Glutamatergic neuron (in vitro differentiated cells): ENCODE results near the gene LYVE1. TPM values are rescaled to one million over a fixed set of nuclear protein-coding genes. Genes with fewer than 3 reads are reported as not detected.

ENCODE experiments used
- DNase-seq: peaks from one replicate; pipeline ENCODE4 v3.0.0; 2022
- H3K27ac Mint-ChIP-seq: one replicate; pipeline ENCODE4 v1.8.0; 2020; ENCODE audit warnings: mild to moderate bottlenecking, mixed read lengths, inconsistent platforms; ENCODE audit not compliant: unreplicated experiment
- H3K27me3 Mint-ChIP-seq: one replicate; pipeline ENCODE4 v1.8.0; 2020; ENCODE audit warnings: mild to moderate bottlenecking, moderate library complexity, mixed read lengths, inconsistent platforms; ENCODE audit not compliant: unreplicated experiment
- H3K36me3 Mint-ChIP-seq: one replicate; pipeline ENCODE4 v1.8.0; 2020; ENCODE audit warnings: mild to moderate bottlenecking, mixed read lengths, inconsistent platforms; ENCODE audit not compliant: unreplicated experiment
- H3K4me1 Mint-ChIP-seq: one replicate; pipeline ENCODE4 v1.8.0; 2020; ENCODE audit warnings: mild to moderate bottlenecking, low read depth, mixed read lengths, inconsistent platforms; ENCODE audit not compliant: unreplicated experiment
- H3K4me3 Mint-ChIP-seq: one replicate; pipeline ENCODE4 v1.8.0; 2020; ENCODE audit warnings: mild to moderate bottlenecking, mixed read lengths, inconsistent platforms; ENCODE audit not compliant: unreplicated experiment
- H3K9me3 Mint-ChIP-seq: one replicate; pipeline ENCODE4 v1.8.0; 2020; ENCODE audit warnings: mild to moderate bottlenecking, moderate library complexity, mixed read lengths, inconsistent platforms; ENCODE audit not compliant: unreplicated experiment
- CTCF ChIP-seq: fragments of 200-600 bp; sonication (generic); IDR thresholded peaks from one replicate; pipeline ENCODE4 v1.5.0; 2021; ENCODE audit not compliant: partially characterized antibody, unreplicated experiment
- total RNA-seq: library from RNA; stranded (reverse); fragmentation: NEBNext Ultra II Directional; extraction: Animal tissue kit (Norgen Biotek cat#: 25700); gene quantifications from one replicate; pipeline ENCODE4 v1.2.1, GENCODE V29; 2021; ENCODE audit not compliant: unreplicated experiment

Gene LYVE1
- total RNA-seq, 1 donor from 2014 or later: not detected

DNA sequence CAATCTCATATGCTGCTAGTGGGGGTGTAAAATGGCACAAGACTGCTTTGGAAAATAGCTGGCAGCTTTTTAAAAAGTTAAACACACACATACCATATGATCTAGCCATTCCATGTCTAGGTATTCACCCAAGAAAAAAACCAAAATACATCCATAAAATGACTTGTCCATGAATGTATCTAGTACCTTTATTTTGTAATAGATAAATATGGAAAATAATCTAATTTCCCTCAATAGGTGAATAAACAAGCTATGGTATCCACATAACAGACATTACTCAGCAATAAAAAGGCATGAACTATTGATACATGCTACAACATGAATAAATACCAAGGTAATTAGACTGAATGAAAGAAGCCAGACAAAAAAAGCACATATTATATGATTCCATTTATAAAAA lies 50.3 kb downstream of the LYVE1 start:
- TF ChIP-seq CTCF: no peak
- Mint-ChIP-seq H3K36me3 (no peaks in the 10 kb centered on the region), H3K9me3 (no peaks in the 10 kb centered on the region), H3K27me3 (no peaks in the 10 kb centered on the region), H3K27ac (no peak overlapping the region), H3K4me1 (no peaks in the 10 kb centered on the region), H3K4me3 (no peak overlapping the region)
- no peak for DNase-seq

- Mint-ChIP-seq H3K36me3 (no peaks in the 10 kb centered on the region), H3K4me3 (no peak overlapping the region), H3K27me3 (no peaks in the 10 kb centered on the region), H3K27ac (no peak overlapping the region), H3K4me1 (no peaks in the 10 kb centered on the region), H3K9me3 (no peaks in the 10 kb centered on the region)
- no peak for TF ChIP-seq CTCF
- no peak for DNase-seq
These were observed 53.0 kb downstream of the LYVE1 start for GRCh38 chr11:10515418-10515817.

GRCh38 chr11:10514709-10515108 lies 53.8 kb downstream of the LYVE1 start:
- TF ChIP-seq CTCF: no peak
- no peak overlapping the region for H3K27ac Mint-ChIP-seq
- H3K27me3 Mint-ChIP-seq: no peaks in the 10 kb centered on the region
- H3K9me3 Mint-ChIP-seq: no peaks in the 10 kb centered on the region
- no peaks in the 10 kb centered on the region for H3K4me1 Mint-ChIP-seq
- DNase-seq: no peak
- no peak overlapping the region for H3K4me3 Mint-ChIP-seq
- no peaks in the 10 kb centered on the region for H3K36me3 Mint-ChIP-seq

DNA sequence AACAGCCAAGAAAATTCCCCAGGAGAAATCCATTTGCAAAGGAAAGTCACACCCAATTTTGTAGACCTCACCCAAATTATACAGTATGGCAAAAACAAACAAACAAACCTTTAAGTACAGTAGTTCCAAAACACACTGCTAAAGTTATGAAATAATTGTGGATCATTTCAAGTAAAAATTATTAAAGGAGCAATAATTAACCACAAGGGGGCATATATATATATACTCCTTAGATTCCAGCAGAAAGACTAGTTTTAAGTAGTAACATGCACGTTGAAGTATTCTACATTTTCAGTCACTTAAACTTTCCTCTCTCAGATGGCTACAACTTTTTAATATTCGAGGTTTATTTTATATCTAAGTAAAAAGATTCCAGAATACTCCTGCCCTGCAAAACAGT lies 54.3 kb downstream of the LYVE1 start:
- no peak for DNase-seq
- no peak overlapping the region for H3K4me3 Mint-ChIP-seq
- H3K9me3 Mint-ChIP-seq: no peaks in the 10 kb centered on the region
- H3K36me3 Mint-ChIP-seq: no peaks in the 10 kb centered on the region
- TF ChIP-seq CTCF: peak; percentile 43
- no peak overlapping the region for H3K27ac Mint-ChIP-seq
- H3K4me1 Mint-ChIP-seq: no peaks in the 10 kb centered on the region
- no peaks in the 10 kb centered on the region for H3K27me3 Mint-ChIP-seq

- Mint-ChIP-seq H3K9me3 (no peaks in the 10 kb centered on the region), H3K4me3 (no peak overlapping the region), H3K27ac (no peak overlapping the region), H3K4me1 (no peaks in the 10 kb centered on the region), H3K36me3 (no peaks in the 10 kb centered on the region), H3K27me3 (no peaks in the 10 kb centered on the region)
- no peak for DNase-seq
- no peak for TF ChIP-seq CTCF
These were observed 57.3 kb downstream of the LYVE1 start for GRCh38 chr11:10511181-10511621.

Other genes with a start within 250 kb of the LYVE1 start
- 0.44 TPM for gene AMPD3, start 113.4 kb downstream of the LYVE1 start, total RNA-seq
- gene RNF141, start 27.5 kb downstream of the LYVE1 start, total RNA-seq: 14.2 TPM
- gene IRAG1, start 125.1 kb upstream of the LYVE1 start, total RNA-seq: 4.2 TPM
- 32.7 TPM for gene CTR9, start 182.6 kb upstream of the LYVE1 start, total RNA-seq
- 1,663 TPM for gene EIF4G2, start 240.3 kb upstream of the LYVE1 start, total RNA-seq